Stomach (tissue), 9 donors: ENCODE measurements around the gene FOXL1. TPM values are rescaled to one million over a fixed set of nuclear protein-coding genes. Genes with fewer than 3 reads are reported as not detected.

Experiments
- DNase-seq, 2 donors: peaks; one replicate each; pipeline versions ENCODE4 v3.0.0 to v3.0.0-alpha.2; 2013 to 2019
- H3K27ac ChIP-seq, 5 donors: fragments of 200-600 bp in 4 of 5; sonication (generic) in 4 of 5; one replicate each; pipeline ENCODE4 v1.5.1; 2013 to 2019; ENCODE audit warnings: mild to moderate bottlenecking in 1 of 5, moderate library complexity in 1 of 5
- H3K27me3 ChIP-seq, 3 donors: fragments of 200-600 bp; sonication (generic); one replicate each; pipeline ENCODE4 v1.5.1; 2017 to 2019; ENCODE audit warnings: mixed run types in 1 of 3
- H3K36me3 ChIP-seq, 4 donors: fragments of 200-600 bp; sonication (generic); 1 replicate in 3 of 4; 2 replicates in 1 of 4; pipeline ENCODE4 v1.5.1; 2016 to 2019
- H3K4me1 ChIP-seq, 4 donors: fragments of 200-600 bp; sonication (generic); one replicate each; pipeline ENCODE4 v1.5.1; 2016 to 2019
- H3K4me3 ChIP-seq, 4 donors: fragments of 200-600 bp; sonication (generic) in 3 of 4; one replicate each; pipeline ENCODE4 v1.5.1; 2016 to 2019; ENCODE audit warnings: mild to moderate bottlenecking in 1 of 4
- H3K9me3 ChIP-seq, 4 donors: fragments of 200-600 bp; sonication (generic); one replicate each; pipeline ENCODE4 v1.5.1; 2016 to 2019
- CTCF ChIP-seq, 7 experiments: fragments of 450-650 bp in 4 of 7; fragments of 200-600 bp in 3 of 7; sonication (generic) in 3 of 7; IDR thresholded peaks; one replicate each; pipeline ENCODE4 v1.5.1; 2016 to 2019; ENCODE audit warnings: antibody characterized with exemption in 7 of 7, control low read depth in 2 of 7, mild to moderate bottlenecking in 1 of 7
- EP300 ChIP-seq: sonication (generic); formaldehyde crosslinking; IDR thresholded peaks from one replicate; pipeline ENCODE4 v1.6.1; 2017; ENCODE audit warnings: antibody characterized with exemption
- POLR2A ChIP-seq, 4 donors: fragments of 450-650 bp; IDR thresholded peaks; one replicate each; pipeline ENCODE4 v1.6.1; 2016; ENCODE audit warnings: antibody characterized with exemption in 4 of 4, control low read depth in 2 of 4, mild to moderate bottlenecking in 1 of 4, moderate library complexity in 1 of 4
- POLR2AphosphoS5 ChIP-seq, 3 donors: sonication (generic); formaldehyde crosslinking; IDR thresholded peaks; one replicate each; pipeline ENCODE4 v1.6.1; 2016; ENCODE audit warnings: antibody characterized with exemption in 3 of 3
- WGBS, 5 donors: extraction: QIAGEN DNeasy Blood & Tissue Kit in 3 of 5; methylation state at CpG; one replicate each; pipeline versions ENCODE4 v1.1.5 to v1.1.7; 2013 to 2018; 5-methylcytosine and 5-hydroxymethylcytosine counted together
- intact Hi-C: fragments of 100-400 bp; cut with DNase I; formaldehyde crosslinking; loops from one replicate; pipeline ENCODE4 v1.15.1; 2023; ENCODE audit warnings: low total_unique reads
- polyA plus RNA-seq, 3 donors: library from polyadenylated mRNA; stranded (reverse); fragments of 200-250 nt; gene quantifications; one replicate each; pipeline ENCODE4 v1.2.3, GENCODE V29; 2013
- total RNA-seq, 5 donors: library from RNA; depleted of rRNA; stranded (reverse); fragments of >200 nt; gene quantifications; one replicate each; pipeline versions ENCODE4 v1.1.0 to v1.2.3, GENCODE V29; 2014 to 2016
- donor health status: healthy with polysubstance abuse.
- donor health status: Bipolar disorder and iron deficiency.
- donor health status: healthy.

FOXL1 gene
- total and polyA plus RNA-seq, 8 donors, result 0.60 to 12.7 (median 5.2) TPM; not detected in 2

GRCh38 chr16:86567701-86568581 is 10.4 kb upstream of the FOXL1 start:
- no peak for TF ChIP-seq EP300
- no peak for TF ChIP-seq POLR2A (IDR thresholded peaks at IDR 0.05)
- TF ChIP-seq POLR2AphosphoS5 (IDR thresholded peaks at IDR 0.05), result no peak
- H3K4me3 ChIP-seq, result peak overlapping the region; percentile 11 to 45 (median 32)

GRCh38 chr16:86568677-86569623 is 9.4 kb upstream of the FOXL1 start:
- 11 to 15% (median 12%) methylated on average over 29 to 33 of the region's 33 CpGs for WGBS, 5 donors
- Histone ChIP-seq H3K4me3 (peak overlapping the region in 2 of 4 donors; percentile 32), H3K27me3 (peaks cover 48 to 100% (median 88%) of the 10 kb centered on the region in 3 donors), H3K4me1 (peaks cover 4 to 32% (median 22%) of the 10 kb centered on the region in 4 donors), H3K9me3 (no peaks in the 10 kb centered on the region), H3K27ac (peak overlapping the region in 1 of 5 donors; percentile 42), H3K36me3 (no peaks in the 10 kb centered on the region)
- no peak for DNase-seq
- intact Hi-C loops, result loop anchor here (5.0 kb wide), 1 partner anchor 488 kb away; no protein-coding TSS in a partner anchor
- TF ChIP-seq CTCF (IDR thresholded peaks at IDR 0.05) (no peak), EP300 (no peak), POLR2AphosphoS5 (IDR thresholded peaks at IDR 0.05) (no peak), POLR2A (IDR thresholded peaks at IDR 0.05) (no peak)

More at GRCh38 chr16:86567701-86568581, 10.4 kb upstream of the FOXL1 start:
- Histone ChIP-seq H3K36me3 (no peaks in the 10 kb centered on the region), H3K27ac (peak overlapping the region in 3 of 5 donors; percentile 20 to 51 (median 42)), H3K9me3 (no peaks in the 10 kb centered on the region), H3K27me3 (peaks cover 48 to 92% (median 86%) of the 10 kb centered on the region in 3 donors), H3K4me1 (peaks cover 12 to 42% (median 30%) of the 10 kb centered on the region in 4 donors)
- intact Hi-C loops, result loop anchor here (5.0 kb wide), 1 partner anchor 489 kb away; no protein-coding TSS in a partner anchor
- WGBS, 5 donors, result 1 to 7% (median 4%) methylated on average over 3 to 116 of the region's 116 CpGs
- DNase-seq, result no peak

GRCh38 chr16:86569701-86570447 is 8.5 kb upstream of the FOXL1 start:
- H3K36me3 ChIP-seq, result no peaks in the 10 kb centered on the region
- TF ChIP-seq POLR2A (IDR thresholded peaks at IDR 0.05), result no peak
- TF ChIP-seq CTCF (IDR thresholded peaks at IDR 0.05), result no peak
- TF ChIP-seq POLR2AphosphoS5 (IDR thresholded peaks at IDR 0.05), result no peak
- TF ChIP-seq EP300, result no peak
- no peak overlapping the region for H3K4me3 ChIP-seq
- no peak for DNase-seq
- H3K4me1 ChIP-seq, result peaks cover 0 to 25% (median 17%) of the 10 kb centered on the region in 4 donors
- H3K27ac ChIP-seq, result no peak overlapping the region
- WGBS, 5 donors, result 28 to 50% (median 42%) methylated on average over 13 of the region's 13 CpGs
- intact Hi-C loops, result loop anchor here (5.0 kb wide), 1 partner anchor 487 kb away; no protein-coding TSS in a partner anchor
- peaks cover 39 to 100% (median 86%) of the 10 kb centered on the region in 3 donors for H3K27me3 ChIP-seq
- no peaks in the 10 kb centered on the region for H3K9me3 ChIP-seq
